Eye (tissue), 1 donor: ENCODE results near the gene TOM1L2.

Experiments
- DNase-seq: peaks from one replicate; pipeline ENCODE4 v3.0.0-alpha.2; 2015

Gene TOM1L2

GRCh38 chr17:17994271-17995069, 22.3 kb upstream of the TOM1L2 start:
- DNase-seq = peak; percentile 69

GRCh38 chr17:17993852-17994251, 21.7 kb upstream of the TOM1L2 start:
- no peak for DNase-seq

GRCh38 chr17:17993366-17993765, 21.2 kb upstream of the TOM1L2 start:
- DNase-seq = no peak

GRCh38 chr17:17990282-17990681, 18.1 kb upstream of the TOM1L2 start:
- no peak for DNase-seq

GRCh38 chr17:17989618-17990017, 17.4 kb upstream of the TOM1L2 start:
- DNase-seq = no peak

- no peak for DNase-seq
Measured at GRCh38 chr17:17989081-17989480, 16.9 kb upstream of the TOM1L2 start.

- DNase-seq = no peak
Measured at GRCh38 chr17:17988427-17988945, 16.3 kb upstream of the TOM1L2 start.

- DNase-seq = no peak
Measured at GRCh38 chr17:17987901-17988300, 15.7 kb upstream of the TOM1L2 start.

GRCh38 chr17:17987187-17987896, 15.1 kb upstream of the TOM1L2 start:
- DNase-seq = no peak

GRCh38 chr17:17985555-17985954, 13.4 kb upstream of the TOM1L2 start:
- DNase-seq = no peak

GRCh38 chr17:17985153-17985552, 13.0 kb upstream of the TOM1L2 start:
- DNase-seq = no peak

- peak; percentile 88 for DNase-seq
Measured at GRCh38 chr17:17983776-17984175, 11.6 kb upstream of the TOM1L2 start.

GRCh38 chr17:17983376-17983775, 11.2 kb upstream of the TOM1L2 start:
- DNase-seq = no peak

- DNase-seq = no peak
Measured at GRCh38 chr17:17982801-17983200, 10.6 kb upstream of the TOM1L2 start.

GRCh38 chr17:17981330-17981729, 9.1 kb upstream of the TOM1L2 start:
- no peak for DNase-seq

GRCh38 chr17:17979778-17980177, 7.6 kb upstream of the TOM1L2 start:
- DNase-seq = no peak

GRCh38 chr17:17978481-17979424, 6.6 kb upstream of the TOM1L2 start:
- no peak for DNase-seq

- no peak for DNase-seq
Measured at GRCh38 chr17:17976931-17977570, 4.9 kb upstream of the TOM1L2 start.

- DNase-seq = no peak
Measured at GRCh38 chr17:17975436-17975835, 3.2 kb upstream of the TOM1L2 start.

GRCh38 chr17:17972952-17973254, 703 bp upstream of the TOM1L2 start:
- no peak for DNase-seq

GRCh38 chr17:17971431-17972125, 622 bp downstream of the TOM1L2 start:
- DNase-seq = peak; percentile 33
